HG03064 (cell line): ENCODE data around the gene PYGL.

Experiments used
- ATAC-seq: cut with Tn5 transposase; IDR thresholded peaks from one replicate; pipeline ENCODE4 v1.9.1; 2021; ENCODE audit warnings: low read depth; ENCODE audit not compliant: unreplicated experiment

PYGL gene

GRCh38 chr14:50882932-50883826 lies 61.1 kb downstream of the PYGL start:
- no peak for ATAC-seq

- ATAC-seq, result peak; percentile 93
Measured at GRCh38 chr14:50875359-50876070, 68.8 kb downstream of the PYGL start.

GRCh38 chr14:50874757-50875156 lies 69.5 kb downstream of the PYGL start:
- ATAC-seq, result no peak

GRCh38 chr14:50871914-50872732 lies 72.2 kb downstream of the PYGL start, which contains the start of gene ABHD12B:
Gene ABHD12B (plus strand): TSS chr14:50872053. CDS start chr14:50872175, 122 bp downstream.
- no peak for ATAC-seq

GRCh38 chr14:50871228-50871627 lies 73.1 kb downstream of the PYGL start:
- no peak for ATAC-seq

- ATAC-seq, result no peak
Measured at GRCh38 chr14:50865391-50866076, 78.7 kb downstream of the PYGL start.

- no peak for ATAC-seq
Measured at GRCh38 chr14:50864946-50865345, 79.3 kb downstream of the PYGL start.

- no peak for ATAC-seq
Measured at GRCh38 chr14:50864237-50864636, 80.0 kb downstream of the PYGL start.

- no peak for ATAC-seq
Measured at GRCh38 chr14:50862036-50862570, 82.2 kb downstream of the PYGL start.

GRCh38 chr14:50860478-50861086 lies 83.7 kb downstream of the PYGL start:
- ATAC-seq, result no peak

- no peak for ATAC-seq
Measured at GRCh38 chr14:50859296-50859624, 85.0 kb downstream of the PYGL start.

- ATAC-seq, result no peak
Measured at GRCh38 chr14:50856660-50857059, 87.6 kb downstream of the PYGL start.

GRCh38 chr14:50855558-50855957 lies 88.7 kb downstream of the PYGL start:
- no peak for ATAC-seq
